ENCODE data around the gene RNF217.
"Not testable (repeated sequence)": the region's sequence is repeated elsewhere in the genome, so short reads cannot be mapped to it uniquely, and the experiment has no call there.

Gene RNF217

GRCh38 chr6:125050663-125051318 is 88.6 kb downstream of the RNF217 start:
- peak; percentile 6 for DNase-seq (ENCODE audit: low read depth, low spot score)

DNA sequence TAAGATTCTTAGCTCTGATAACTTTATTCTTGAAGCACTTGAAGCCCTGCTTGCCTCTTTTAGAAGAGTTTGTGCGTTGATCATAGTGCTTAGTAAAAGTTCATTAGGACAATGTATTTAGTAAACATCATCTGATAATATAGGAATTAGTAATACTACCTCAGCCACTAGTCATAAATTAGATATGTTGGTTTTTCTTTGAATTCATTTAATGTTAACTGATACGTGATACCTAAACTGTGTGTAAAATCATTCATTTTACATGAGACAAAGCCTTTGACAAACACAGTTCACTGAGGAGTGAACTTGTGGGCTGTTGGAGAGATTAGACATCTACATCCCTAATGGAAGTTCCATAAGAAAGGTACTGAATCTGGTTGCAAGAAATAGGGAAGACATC is 91.6 kb downstream of the RNF217 start:
- DNase-seq (ENCODE audit: low read depth, low spot score): no peak

DNA sequence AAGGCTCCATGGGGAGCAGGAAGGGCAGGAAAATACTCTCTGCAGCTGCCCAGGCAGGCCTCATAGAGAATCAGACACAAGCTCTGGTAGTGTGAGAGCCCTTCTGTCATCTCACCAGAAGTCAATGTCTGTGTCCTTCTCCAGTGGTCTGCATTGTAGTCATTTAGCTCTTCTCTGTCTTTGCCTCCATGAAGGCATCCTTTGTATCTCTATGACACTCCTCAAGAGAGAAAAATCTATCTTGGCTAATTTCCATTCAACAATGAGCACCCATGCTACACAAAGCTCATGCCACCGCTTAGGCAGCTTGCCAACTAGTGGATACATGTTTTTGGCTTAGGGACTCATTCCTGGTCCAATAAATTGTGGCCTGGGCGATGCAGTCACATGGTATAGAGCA is 92.1 kb downstream of the RNF217 start:
- no peak for DNase-seq (ENCODE audit: low read depth, low spot score)

DNA sequence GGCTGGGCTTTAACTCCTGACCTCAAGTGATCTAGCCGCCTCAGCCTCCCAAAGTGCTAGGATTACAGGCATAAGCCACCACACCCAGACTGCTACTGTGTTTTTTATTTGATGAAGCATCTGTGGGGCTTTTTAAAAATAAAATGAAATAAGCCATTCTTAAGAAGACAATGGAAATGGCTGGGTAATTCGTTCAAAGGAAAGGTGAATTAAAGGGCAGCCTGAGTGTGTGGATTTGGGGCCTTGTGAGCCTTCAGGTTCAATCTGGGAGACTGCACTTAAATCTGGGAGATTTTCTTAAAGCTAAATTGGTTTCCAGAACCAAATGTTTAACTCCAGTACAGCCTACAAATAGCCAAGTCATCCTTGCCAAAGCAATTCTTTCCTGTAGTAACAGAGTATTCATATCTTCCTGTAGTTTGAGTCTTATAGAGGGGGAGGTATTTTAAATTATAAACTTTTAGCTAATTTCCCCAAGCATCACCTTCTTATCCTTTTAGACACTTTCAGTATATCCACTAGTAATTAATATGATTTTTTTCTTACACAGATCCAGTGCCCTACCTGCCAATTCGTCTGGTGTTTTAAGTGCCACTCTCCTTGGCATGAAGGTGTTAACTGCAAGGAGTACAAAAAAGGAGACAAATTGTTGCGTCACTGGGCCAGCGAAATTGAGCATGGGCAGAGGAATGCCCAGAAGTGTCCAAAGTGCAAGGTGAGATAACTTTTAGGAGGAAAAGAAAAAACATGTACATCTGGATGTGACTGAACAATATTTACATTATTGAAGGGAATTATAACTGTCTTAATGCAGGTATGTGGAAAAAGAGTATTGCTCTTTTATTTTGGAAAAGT is 95.4 kb downstream of the RNF217 start:
- DNase-seq (ENCODE audit: low read depth, low spot score): no peak

GRCh38 chr6:125058546-125058945 is 96.3 kb downstream of the RNF217 start:
- no peak for DNase-seq (ENCODE audit: low read depth, low spot score)

- DNase-seq (ENCODE audit: low read depth, low spot score): no peak
Measured at GRCh38 chr6:125063307-125063706, 101.1 kb downstream of the RNF217 start.

DNA sequence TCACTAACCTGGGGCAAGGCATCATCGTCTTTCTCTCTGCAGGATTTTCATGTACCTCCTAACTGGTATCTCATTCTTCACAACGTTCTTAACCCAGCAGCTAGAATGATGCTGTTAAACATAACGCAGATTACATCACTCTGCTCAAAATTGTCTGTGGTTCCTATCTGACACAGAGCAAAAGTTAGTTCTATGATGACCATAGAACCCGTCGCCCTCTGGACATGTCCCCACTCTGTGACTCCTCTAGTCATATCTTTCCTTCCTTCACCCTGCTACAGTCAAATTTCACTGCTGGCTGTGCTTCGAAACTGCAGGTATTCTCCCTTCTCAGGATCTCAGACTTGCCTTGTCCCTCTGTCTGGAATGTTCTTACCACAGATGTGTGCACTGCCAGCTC is 103.9 kb downstream of the RNF217 start:
- no peak for DNase-seq (ENCODE audit: low read depth, low spot score)

DNA sequence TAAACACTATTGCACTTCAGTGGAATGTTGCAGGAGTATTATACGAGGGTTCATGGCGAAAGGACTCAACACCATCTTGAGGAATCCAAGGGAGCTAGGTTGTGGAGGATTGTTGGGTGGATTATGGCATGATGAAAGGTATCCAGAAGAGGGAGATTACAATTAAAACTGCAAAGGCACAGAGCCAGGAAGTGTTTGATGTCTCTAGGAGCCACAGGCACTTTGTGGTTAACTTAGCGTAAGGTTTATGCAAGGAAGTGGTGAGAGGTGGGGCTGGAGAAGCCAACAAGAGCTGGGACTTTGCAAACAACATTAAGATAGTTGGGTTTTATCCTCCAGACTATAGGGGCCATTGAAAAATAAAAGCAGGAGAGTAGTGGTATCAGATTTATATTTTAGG is 104.7 kb downstream of the RNF217 start:
- no peak for DNase-seq (ENCODE audit: low read depth, low spot score)

DNA sequence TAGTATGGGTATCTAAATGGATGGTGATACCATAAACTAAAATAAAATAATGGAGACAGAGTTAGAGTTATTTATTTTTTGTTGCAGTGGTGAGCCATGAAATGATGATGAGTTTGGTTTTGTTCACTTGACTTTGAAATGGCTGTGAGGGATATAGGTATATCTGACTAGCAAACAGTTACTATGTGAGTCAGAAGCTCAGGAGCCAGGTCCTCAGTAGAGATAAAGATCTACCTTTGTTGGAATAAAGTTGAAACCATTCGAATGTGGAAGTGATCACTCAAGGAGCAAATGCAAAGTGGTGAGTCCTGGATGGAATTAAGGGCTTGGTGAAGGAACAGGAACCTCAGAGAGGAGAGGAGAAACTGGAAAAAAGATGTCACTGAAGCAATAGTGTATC is 105.3 kb downstream of the RNF217 start:
- no peak for DNase-seq (ENCODE audit: low read depth, low spot score)

DNA sequence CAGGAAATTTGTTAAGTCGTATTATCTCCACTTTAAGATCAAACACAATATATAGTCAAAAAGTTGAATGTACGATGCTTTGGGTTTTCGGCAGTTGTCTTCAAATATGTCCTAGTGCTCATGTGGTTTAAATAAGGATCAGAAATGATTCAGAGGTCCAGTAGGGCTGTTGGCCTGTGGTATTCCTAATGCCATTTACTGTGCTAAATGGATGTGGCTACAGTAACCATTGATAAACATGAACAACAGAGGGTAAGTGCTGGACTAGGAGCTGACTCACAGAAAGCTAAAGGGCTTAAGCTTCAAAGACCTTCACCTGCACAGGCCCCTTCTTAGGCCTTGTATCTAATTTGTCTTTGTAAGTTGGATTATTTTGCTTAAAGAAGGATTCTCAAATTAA is 110.8 kb downstream of the RNF217 start:
- DNase-seq (ENCODE audit: low read depth, low spot score): no peak

- DNase-seq (ENCODE audit: low read depth, low spot score): no peak
Measured at GRCh38 chr6:125074120-125074519, 111.9 kb downstream of the RNF217 start.

DNA sequence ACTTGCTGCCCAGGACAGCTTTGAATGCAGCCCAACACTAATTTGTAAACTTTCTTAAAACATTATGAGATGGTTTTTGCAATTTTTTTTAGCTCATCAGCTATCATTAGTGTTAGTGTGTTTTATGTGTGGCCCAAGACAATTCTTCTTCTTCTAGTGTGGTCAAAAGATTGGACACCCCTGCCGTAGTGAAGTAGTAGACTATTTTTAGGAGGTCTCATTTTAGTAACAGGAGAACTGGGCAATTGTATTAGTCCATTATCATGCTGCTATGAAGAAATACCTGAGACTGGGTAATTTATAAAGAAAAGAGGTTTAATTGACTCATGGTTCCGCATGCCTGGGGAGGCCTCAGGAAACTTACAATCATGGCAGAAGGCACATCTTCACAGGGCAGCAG is 112.8 kb downstream of the RNF217 start:
- not testable (repeated sequence) for DNase-seq (ENCODE audit: low read depth, low spot score)

GRCh38 chr6:125075741-125076481 is 113.7 kb downstream of the RNF217 start:
- no peak for DNase-seq (ENCODE audit: low read depth, low spot score)

- no peak for DNase-seq (ENCODE audit: low read depth, low spot score)
Measured at GRCh38 chr6:125076482-125076742, 114.2 kb downstream of the RNF217 start.

DNA sequence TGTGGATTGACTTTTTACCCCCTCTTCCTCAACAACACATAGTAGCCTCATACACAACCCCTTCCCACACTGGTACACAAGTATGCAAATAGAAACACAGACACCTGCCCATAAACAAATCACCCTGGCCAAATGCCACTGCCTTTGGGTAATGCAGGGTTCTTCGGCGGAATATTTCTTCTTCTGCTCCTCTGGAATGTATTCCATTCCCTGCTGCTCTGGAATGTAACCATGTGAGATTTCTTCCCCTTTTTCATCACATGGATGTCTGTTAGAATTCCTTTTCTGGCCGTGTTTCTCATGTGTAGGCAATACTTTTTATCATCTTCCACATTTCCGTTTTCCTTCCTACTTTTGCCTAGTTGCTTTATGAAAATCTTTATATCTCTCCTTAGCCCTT is 115.2 kb downstream of the RNF217 start:
- DNase-seq (ENCODE audit: low read depth, low spot score): no peak

- DNase-seq (ENCODE audit: low read depth, low spot score): no peak
Measured at GRCh38 chr6:125078602-125079321, 116.5 kb downstream of the RNF217 start.

DNA sequence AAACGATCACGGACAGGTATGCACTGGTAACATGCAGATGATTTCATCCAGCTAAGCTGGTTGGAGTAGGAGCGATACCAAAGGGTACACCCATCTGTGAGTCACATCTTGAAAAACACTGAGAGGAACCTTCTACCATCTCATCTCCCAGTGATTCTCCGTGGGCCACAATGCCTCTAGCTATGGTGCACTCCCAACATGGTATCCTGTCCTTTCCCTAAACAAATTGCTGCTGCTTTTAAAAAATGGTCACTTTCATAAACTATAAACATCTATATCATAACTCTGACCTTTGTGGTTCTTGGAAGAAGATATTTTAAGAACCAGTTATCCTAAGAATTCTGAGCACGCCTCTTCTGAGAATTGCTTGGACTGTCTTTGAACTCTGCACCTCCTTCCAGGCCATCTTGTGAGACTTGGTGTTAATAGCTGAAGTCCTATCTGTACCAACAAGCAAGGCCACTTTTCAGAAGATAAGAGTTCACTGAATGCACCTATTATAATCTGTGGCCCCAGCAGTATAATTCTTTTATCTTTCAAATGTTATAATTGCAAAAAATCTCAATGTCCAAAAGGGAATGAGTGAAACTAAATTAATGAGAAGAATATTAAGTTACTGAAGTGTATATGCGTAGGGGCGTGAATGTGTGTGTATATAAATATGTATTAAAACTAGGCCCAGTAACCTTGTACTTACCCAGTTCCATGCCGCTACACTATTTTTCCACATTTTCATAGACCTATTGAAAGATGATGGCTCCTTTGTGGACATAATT is 120.9 kb downstream of the RNF217 start:
- DNase-seq (ENCODE audit: low read depth, low spot score): no peak

GRCh38 chr6:125083684-125083990 is 121.4 kb downstream of the RNF217 start:
- DNase-seq (ENCODE audit: low read depth, low spot score): no peak

DNA sequence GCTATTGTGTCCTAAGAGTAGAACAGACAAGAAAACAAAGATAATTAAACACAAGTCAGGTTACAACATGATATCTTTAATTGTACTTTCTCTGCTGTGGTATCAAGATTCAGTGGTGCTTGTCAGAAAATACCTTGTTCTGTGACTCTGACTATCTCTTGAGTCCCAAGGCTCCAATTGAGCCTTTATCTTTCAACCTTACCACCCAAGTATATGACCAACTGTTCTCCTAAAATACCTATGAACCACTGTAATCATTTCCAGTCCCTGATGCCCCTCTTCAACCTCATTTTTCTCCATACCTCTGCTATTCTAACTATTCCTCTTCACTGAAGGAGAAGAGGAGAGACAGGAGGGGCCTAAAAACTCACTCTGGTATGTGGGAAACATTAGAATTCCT is 124.5 kb downstream of the RNF217 start:
- no peak for DNase-seq (ENCODE audit: low read depth, low spot score)

DNA sequence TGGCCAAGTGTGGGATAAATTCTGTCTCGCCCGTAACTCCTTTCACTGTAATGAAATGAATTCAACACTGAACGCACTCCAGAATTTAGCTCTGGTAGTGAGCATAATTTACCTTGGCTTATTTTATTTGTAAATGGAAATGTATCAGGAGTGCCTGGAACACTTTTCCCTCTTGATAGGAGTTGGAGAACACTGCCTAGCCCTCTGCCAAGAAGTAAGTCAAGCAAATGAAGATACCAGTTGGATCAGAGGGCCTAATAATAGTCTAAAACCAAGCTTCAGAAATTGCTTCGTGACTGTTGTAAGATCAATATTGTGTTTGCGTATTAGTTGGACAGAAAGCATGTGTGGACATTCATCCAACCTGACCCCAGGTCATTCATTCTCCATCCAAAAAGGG is 126.7 kb downstream of the RNF217 start:
- no peak for DNase-seq (ENCODE audit: low read depth, low spot score)

DNA sequence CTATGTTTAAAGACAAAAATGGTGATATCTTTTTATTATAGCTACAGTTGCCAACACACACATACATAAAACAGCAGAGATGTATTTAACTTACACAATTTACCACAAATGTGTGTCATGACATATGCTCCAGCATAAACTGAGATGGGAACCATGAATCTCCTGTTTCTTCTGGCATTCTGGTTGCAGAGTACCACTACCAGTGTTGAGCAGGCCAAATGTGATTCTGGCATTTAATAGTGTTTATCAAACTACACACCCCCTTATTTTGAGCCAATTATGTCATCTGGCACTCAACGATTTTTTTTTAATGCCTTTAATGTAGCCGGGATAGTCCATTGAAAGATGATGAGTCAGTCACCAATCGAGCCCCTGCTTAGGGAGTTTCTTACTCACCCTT is 132.3 kb downstream of the RNF217 start:
- DNase-seq (ENCODE audit: low read depth, low spot score): no peak

Data from smooth muscle cell of the brain vasculature (primary cell).